Neural progenitor cell (in vitro differentiated cells): ENCODE data around the gene BOLA1. TPM values are rescaled to one million over a fixed set of nuclear protein-coding genes. Genes with fewer than 3 reads are reported as not detected.
A peak's percentile ranks its signal among the peaks of the same experiment; 100 is the strongest.

Source experiments
- DNase-seq: peaks from one replicate; pipeline ENCODE4 v3.0.0-alpha.2; 2016; ENCODE audit warnings: low spot score
- H2AFZ ChIP-seq: fragments of 200-600 bp; sonication (generic); replicated peaks from 2 replicates; pipeline ENCODE4 v1.6.1; 2016; ENCODE audit warnings: antibody characterized with exemption
- H3F3A ChIP-seq: fragments of 200-600 bp; sonication (generic); 2 replicates; pipeline ENCODE4 v1.6.1; 2016; ENCODE audit warnings: antibody characterized with exemption, low read depth
- H3K27ac ChIP-seq: fragments of 200-600 bp; sonication (generic); 2 replicates; pipeline ENCODE4 v1.5.1; 2016; ENCODE audit warnings: mild to moderate bottlenecking
- H3K27me3 ChIP-seq: fragments of 200-600 bp; sonication (generic); 2 replicates; pipeline ENCODE4 v1.6.1; 2016; ENCODE audit warnings: mild to moderate bottlenecking, moderate library complexity
- H3K36me3 ChIP-seq: fragments of 200-600 bp; sonication (generic); 2 replicates; pipeline ENCODE4 v1.5.1; 2016
- H3K4me1 ChIP-seq: fragments of 200-600 bp; sonication (generic); 2 replicates; pipeline ENCODE4 v1.6.1; 2016; ENCODE audit warnings: mixed run types
- H3K4me2 ChIP-seq: fragments of 200-600 bp; sonication (generic); 2 replicates; pipeline ENCODE4 v1.6.1; 2016
- H3K4me3 ChIP-seq: fragments of 200-600 bp; sonication (generic); 2 replicates; pipeline ENCODE4 v1.5.1; 2016
- H3K79me2 ChIP-seq: fragments of 200-600 bp; sonication (generic); 2 replicates; pipeline ENCODE4 v1.6.1; 2016; ENCODE audit warnings: low read depth
- H3K9ac ChIP-seq: fragments of 200-600 bp; sonication (generic); 2 replicates; pipeline ENCODE4 v1.6.1; 2016
- H3K9me3 ChIP-seq: fragments of 200-600 bp; sonication (generic); 2 replicates; pipeline ENCODE4 v1.5.1; 2016; ENCODE audit warnings: low read depth
- H4K20me1 ChIP-seq: fragments of 200-600 bp; sonication (generic); 2 replicates; pipeline ENCODE4 v1.6.1; 2016; ENCODE audit warnings: low read depth
- H3K27ac Mint-ChIP-seq: 3 replicates; pipeline ENCODE4 v1.8.0; 2021; ENCODE audit warnings: mixed read lengths
- H3K27me3 Mint-ChIP-seq: 2 replicates; pipeline ENCODE4 v1.8.0; 2022; ENCODE audit warnings: low read depth, mild to moderate bottlenecking, inconsistent platforms, moderate library complexity, mixed read lengths; ENCODE audit not compliant: insufficient read depth
- H3K36me3 Mint-ChIP-seq: 3 replicates; pipeline ENCODE4 v1.8.0; 2021; ENCODE audit warnings: mixed read lengths
- H3K4me1 Mint-ChIP-seq: 3 replicates; pipeline ENCODE4 v1.8.0; 2021; ENCODE audit warnings: mixed read lengths
- H3K4me3 Mint-ChIP-seq: 3 replicates; pipeline ENCODE4 v1.8.0; 2021; ENCODE audit warnings: mild to moderate bottlenecking, moderate library complexity, mixed read lengths
- H3K9me3 Mint-ChIP-seq: 3 replicates; pipeline ENCODE4 v1.8.0; 2020; ENCODE audit warnings: mixed read lengths
- CTCF ChIP-seq: fragments of 200-600 bp; sonication (generic); IDR thresholded peaks from 2 replicates; pipeline ENCODE4 v1.5.1; 2017; ENCODE audit warnings: antibody characterized with exemption, mild to moderate bottlenecking
- EZH2 ChIP-seq: fragments of 200-600 bp; sonication (generic); IDR thresholded peaks from 2 replicates; pipeline ENCODE4 v1.6.1; 2017; ENCODE audit warnings: antibody characterized with exemption, mild to moderate bottlenecking, moderate library complexity
- EZH2phosphoT487 ChIP-seq: fragments of 200-600 bp; sonication (generic); IDR thresholded peaks from 2 replicates; pipeline ENCODE4 v1.6.1; 2017; ENCODE audit warnings: antibody characterized with exemption
- total RNA-seq: library from RNA; depleted of rRNA; stranded (reverse); fragments of >200 nt; gene quantifications from 2 replicates; pipeline ENCODE4 v1.2.3, GENCODE V29; 2015; ENCODE audit warnings: low replicate concordance

BOLA1 gene
- total RNA-seq, 1 donor from 2014 or later, result 2.4 TPM

- Mint-ChIP-seq H3K4me1 (peaks cover 21% of the 10 kb centered on the region), H3K27ac (no peak overlapping the region), H3K9me3 (no peaks in the 10 kb centered on the region), H3K27me3 (peaks cover 5% of the 10 kb centered on the region), H3K4me3 (no peak overlapping the region), H3K36me3 (peaks cover 30% of the 10 kb centered on the region)
- Histone ChIP-seq H3K9ac (no peak overlapping the region), H3K36me3 (peaks cover 18% of the 10 kb centered on the region), H3K4me1 (peaks cover 13% of the 10 kb centered on the region), H3K4me3 (no peak overlapping the region), H3K79me2 (peaks cover 35% of the 10 kb centered on the region), H3K9me3 (no peaks in the 10 kb centered on the region), H3K27me3 (no peaks in the 10 kb centered on the region), H3F3A (peaks cover 18% of the 10 kb centered on the region), H3K4me2 (no peak overlapping the region), H4K20me1 (peaks cover 17% of the 10 kb centered on the region), H2AFZ (no peak overlapping the region), H3K27ac (no peak overlapping the region)
- DNase-seq, result no peak
- no peak for TF ChIP-seq EZH2phosphoT487
- TF ChIP-seq CTCF, result no peak
- no peak for TF ChIP-seq EZH2
These were observed 24.3 kb downstream of the BOLA1 start for GRCh38 chr1:149923626-149924025.

GRCh38 chr1:149925345-149925744 is 26.0 kb downstream of the BOLA1 start:
- no peaks in the 10 kb centered on the region for H3K9me3 ChIP-seq
- no peak for TF ChIP-seq EZH2
- TF ChIP-seq EZH2phosphoT487, result no peak
- TF ChIP-seq CTCF, result no peak
- H3K4me1 ChIP-seq, result peaks cover 15% of the 10 kb centered on the region
- peaks cover 35% of the 10 kb centered on the region for H3K79me2 ChIP-seq
- H3K36me3 ChIP-seq, result peaks cover 18% of the 10 kb centered on the region
- DNase-seq, result no peak
- H3K4me2 ChIP-seq, result no peak overlapping the region
- Mint-ChIP-seq H3K27me3 (peaks cover 5% of the 10 kb centered on the region), H3K4me3 (peak overlapping the region; percentile 97), H3K27ac (no peak overlapping the region), H3K36me3 (peaks cover 33% of the 10 kb centered on the region), H3K4me1 (peaks cover 24% of the 10 kb centered on the region), H3K9me3 (no peaks in the 10 kb centered on the region)
- H3K27ac ChIP-seq, result no peak overlapping the region
- peaks cover 18% of the 10 kb centered on the region for H3F3A ChIP-seq
- no peak overlapping the region for H3K4me3 ChIP-seq
- peaks cover 17% of the 10 kb centered on the region for H4K20me1 ChIP-seq
- no peak overlapping the region for H3K9ac ChIP-seq
- H2AFZ ChIP-seq, result no peak overlapping the region
- no peaks in the 10 kb centered on the region for H3K27me3 ChIP-seq

- H3K4me2 ChIP-seq, result peak overlapping the region; percentile 90
These were observed 26.4 kb downstream of the BOLA1 start for GRCh38 chr1:149925751-149926150.

More at GRCh38 chr1:149925751-149926150, 26.4 kb downstream of the BOLA1 start:
- no peaks in the 10 kb centered on the region for H3K9me3 ChIP-seq
- Mint-ChIP-seq H3K4me1 (peaks cover 24% of the 10 kb centered on the region), H3K27ac (no peak overlapping the region), H3K36me3 (peaks cover 33% of the 10 kb centered on the region), H3K27me3 (peaks cover 5% of the 10 kb centered on the region), H3K4me3 (peak overlapping the region; percentile 97), H3K9me3 (no peaks in the 10 kb centered on the region)
- H3K9ac ChIP-seq, result no peak overlapping the region
- H3K4me1 ChIP-seq, result peaks cover 15% of the 10 kb centered on the region
- H3K36me3 ChIP-seq, result peaks cover 18% of the 10 kb centered on the region
- peaks cover 17% of the 10 kb centered on the region for H4K20me1 ChIP-seq
- no peak overlapping the region for H3K4me3 ChIP-seq
- no peak for TF ChIP-seq EZH2phosphoT487
- TF ChIP-seq CTCF, result no peak
- no peak for TF ChIP-seq EZH2
- DNase-seq, result no peak
- H3K27ac ChIP-seq, result no peak overlapping the region
- no peaks in the 10 kb centered on the region for H3K27me3 ChIP-seq
- H3K79me2 ChIP-seq, result peaks cover 35% of the 10 kb centered on the region
- no peak overlapping the region for H2AFZ ChIP-seq
- H3F3A ChIP-seq, result peaks cover 18% of the 10 kb centered on the region
